ENCODE data around the gene CCDC183.
A peak's percentile ranks its signal among the peaks of the same experiment; 100 is the strongest.

The CCDC183 gene

DNA sequence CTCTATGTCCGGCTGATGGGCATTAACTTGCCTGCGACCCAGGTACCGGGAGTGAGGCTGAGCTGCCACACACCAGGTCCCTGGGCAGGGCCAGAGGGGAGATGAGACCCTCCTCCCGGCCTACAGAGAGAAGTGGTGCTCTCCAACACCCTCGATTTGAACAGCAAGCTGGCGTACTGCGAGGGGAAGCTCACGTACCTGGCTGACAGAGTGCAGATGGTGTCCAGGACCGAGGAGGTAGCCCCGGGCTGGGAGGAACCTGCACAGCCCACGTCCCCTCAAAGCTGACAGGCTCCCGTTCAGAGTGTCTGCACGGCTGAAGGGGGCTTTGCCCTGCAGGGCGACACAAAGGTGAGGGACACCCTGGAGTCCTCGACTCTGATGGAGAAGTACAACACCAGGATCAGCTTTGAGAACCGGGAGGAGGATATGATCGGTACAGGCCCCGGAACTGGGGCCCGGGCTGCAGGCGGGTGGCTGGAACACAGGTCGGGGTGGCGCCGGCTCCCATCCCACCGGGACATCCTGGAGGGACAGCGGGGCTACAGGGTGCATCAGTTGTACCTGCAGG lies 10.6 kb downstream of the CCDC183 start:
- peaks cover 26% of the 10 kb centered on the region for H3K79me2 ChIP-seq (ENCODE audit: insufficient read depth, low read length)
- TF ChIP-seq, protein P1, sequence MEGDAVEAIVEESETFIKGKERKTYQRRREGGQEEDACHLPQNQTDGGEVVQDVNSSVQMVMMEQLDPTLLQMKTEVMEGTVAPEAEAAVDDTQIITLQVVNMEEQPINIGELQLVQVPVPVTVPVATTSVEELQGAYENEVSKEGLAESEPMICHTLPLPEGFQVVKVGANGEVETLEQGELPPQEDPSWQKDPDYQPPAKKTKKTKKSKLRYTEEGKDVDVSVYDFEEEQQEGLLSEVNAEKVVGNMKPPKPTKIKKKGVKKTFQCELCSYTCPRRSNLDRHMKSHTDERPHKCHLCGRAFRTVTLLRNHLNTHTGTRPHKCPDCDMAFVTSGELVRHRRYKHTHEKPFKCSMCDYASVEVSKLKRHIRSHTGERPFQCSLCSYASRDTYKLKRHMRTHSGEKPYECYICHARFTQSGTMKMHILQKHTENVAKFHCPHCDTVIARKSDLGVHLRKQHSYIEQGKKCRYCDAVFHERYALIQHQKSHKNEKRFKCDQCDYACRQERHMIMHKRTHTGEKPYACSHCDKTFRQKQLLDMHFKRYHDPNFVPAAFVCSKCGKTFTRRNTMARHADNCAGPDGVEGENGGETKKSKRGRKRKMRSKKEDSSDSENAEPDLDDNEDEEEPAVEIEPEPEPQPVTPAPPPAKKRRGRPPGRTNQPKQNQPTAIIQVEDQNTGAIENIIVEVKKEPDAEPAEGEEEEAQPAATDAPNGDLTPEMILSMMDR (IDR thresholded peaks at IDR 0.05; ENCODE audit: low read length), result no peak
- TF ChIP-seq EZH2 (IDR thresholded peaks at IDR 0.05; ENCODE audit: borderline replicate concordance, low read length), result no peak
- H3K27ac ChIP-seq (ENCODE audit: low read depth, low read length, poor library complexity, severe bottlenecking), result peak overlapping the region; percentile 45
- H3K4me1 ChIP-seq (ENCODE audit: insufficient read depth, low read length, severe bottlenecking), result peaks cover 32% of the 10 kb centered on the region
- no peak overlapping the region for H2AFZ ChIP-seq (ENCODE audit: low read length)
- H3K4me3 ChIP-seq (ENCODE audit: low read depth, low read length, poor library complexity, severe bottlenecking), result peak overlapping the region; percentile 97
- H3F3A ChIP-seq (ENCODE audit: insufficient read depth, low read length), result no peaks in the 10 kb centered on the region
- no peaks in the 10 kb centered on the region for H3K9me3 ChIP-seq (ENCODE audit: low read length)
- H3K36me3 ChIP-seq (ENCODE audit: insufficient read depth, low read length), result peaks cover 36% of the 10 kb centered on the region
- H3K4me2 ChIP-seq (ENCODE audit: low read length), result peak overlapping the region; percentile 92
- no peaks in the 10 kb centered on the region for H4K20me1 ChIP-seq (ENCODE audit: insufficient read depth, low read length)
- peak overlapping the region; percentile 81 for H3K9ac ChIP-seq (ENCODE audit: low read length)
- H3K27me3 ChIP-seq (ENCODE audit: insufficient read depth, low read length), result no peaks in the 10 kb centered on the region
- no peaks in the 10 kb centered on the region for H3K9me2 ChIP-seq (ENCODE audit: low read depth, low read length)

DNA sequence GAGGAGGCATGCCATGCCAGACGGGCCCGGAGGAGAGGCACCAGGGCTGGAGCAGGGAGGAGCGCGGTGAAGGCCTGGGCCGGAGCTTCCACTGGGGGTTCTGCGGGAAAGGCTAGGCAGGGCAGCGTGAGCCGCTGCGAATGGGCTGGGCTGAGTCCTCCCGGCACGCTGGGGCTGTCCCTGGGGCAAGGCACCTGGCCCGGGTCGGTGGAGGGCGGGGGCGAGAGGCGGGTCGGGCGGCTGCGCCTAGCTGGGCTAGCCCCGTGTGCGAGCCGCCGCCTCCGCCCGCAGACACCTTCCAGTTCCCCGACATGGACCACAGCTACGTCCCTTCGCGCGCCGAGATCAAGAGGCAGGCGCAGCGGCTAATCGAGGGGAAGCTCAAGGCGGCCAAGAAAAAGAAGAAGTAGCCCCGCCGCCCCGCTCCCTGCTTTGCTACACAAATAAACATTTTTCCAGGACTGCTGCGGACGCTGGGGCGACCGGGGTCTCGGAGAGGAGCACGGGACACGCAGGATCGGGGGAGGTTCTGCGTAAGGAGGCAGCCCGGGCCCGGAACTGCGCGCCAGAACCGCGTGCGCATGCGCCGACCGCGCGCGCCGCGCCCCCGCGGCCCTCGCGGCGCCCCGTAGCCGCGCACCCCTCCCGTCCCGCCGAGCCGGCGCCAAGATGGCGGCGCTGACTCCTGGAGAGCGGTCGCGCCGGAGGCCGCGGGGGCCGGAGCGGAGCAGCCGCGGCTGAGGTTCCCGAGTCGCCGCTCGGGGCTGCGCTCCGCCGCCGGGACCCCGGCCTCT lies 11.3 kb downstream of the CCDC183 start, which contains the start of gene RABL6:
Gene RABL6, plus strand, starts transcription at position 668 of the 794 bp plus-strand sequence. CDS start 249 bp downstream, outside the sequence.
- peaks cover 27% of the 10 kb centered on the region for H3K79me2 ChIP-seq (ENCODE audit: insufficient read depth, low read length)
- H3K27me3 ChIP-seq (ENCODE audit: insufficient read depth, low read length), result no peaks in the 10 kb centered on the region
- peaks cover 38% of the 10 kb centered on the region for H3K36me3 ChIP-seq (ENCODE audit: insufficient read depth, low read length)
- H3K9ac ChIP-seq (ENCODE audit: low read length), result peak within 1 kb of the TSS; percentile 98
- H3K9me3 ChIP-seq (ENCODE audit: low read length), result no peaks in the 10 kb centered on the region
- peak within 1 kb of the TSS; percentile 97 for H3K4me3 ChIP-seq (ENCODE audit: low read depth, low read length, poor library complexity, severe bottlenecking)
- H3F3A ChIP-seq (ENCODE audit: insufficient read depth, low read length), result no peaks in the 10 kb centered on the region
- H3K9me2 ChIP-seq (ENCODE audit: low read depth, low read length), result no peaks in the 10 kb centered on the region
- H3K4me1 ChIP-seq (ENCODE audit: insufficient read depth, low read length, severe bottlenecking), result peaks cover 31% of the 10 kb centered on the region
- no peak within 1 kb of the TSS for H2AFZ ChIP-seq (ENCODE audit: low read length)
- peak within 1 kb of the TSS; percentile 96 for H3K4me2 ChIP-seq (ENCODE audit: low read length)
- no peak for TF ChIP-seq EZH2 (IDR thresholded peaks at IDR 0.05; ENCODE audit: borderline replicate concordance, low read length)
- TF ChIP-seq, protein P1 (IDR thresholded peaks at IDR 0.05; ENCODE audit: low read length), result no peak
- H3K27ac ChIP-seq (ENCODE audit: low read depth, low read length, poor library complexity, severe bottlenecking), result peak within 1 kb of the TSS; percentile 52
- H4K20me1 ChIP-seq (ENCODE audit: insufficient read depth, low read length), result no peaks in the 10 kb centered on the region

GRCh38 chr9:136808075-136808805 lies 12.1 kb downstream of the CCDC183 start:
- H3K4me3 ChIP-seq (ENCODE audit: low read depth, low read length, poor library complexity, severe bottlenecking), result peak overlapping the region; percentile 97
- no peaks in the 10 kb centered on the region for H4K20me1 ChIP-seq (ENCODE audit: insufficient read depth, low read length)
- TF ChIP-seq EZH2 (IDR thresholded peaks at IDR 0.05; ENCODE audit: borderline replicate concordance, low read length), result no peak
- TF ChIP-seq, protein P1 (IDR thresholded peaks at IDR 0.05; ENCODE audit: low read length), result no peak
- H3K9me3 ChIP-seq (ENCODE audit: low read length), result no peaks in the 10 kb centered on the region
- H3K4me2 ChIP-seq (ENCODE audit: low read length), result peak overlapping the region; percentile 96
- peak overlapping the region; percentile 98 for H3K9ac ChIP-seq (ENCODE audit: low read length)
- peaks cover 31% of the 10 kb centered on the region for H3K4me1 ChIP-seq (ENCODE audit: insufficient read depth, low read length, severe bottlenecking)
- no peaks in the 10 kb centered on the region for H3K9me2 ChIP-seq (ENCODE audit: low read depth, low read length)
- peaks cover 32% of the 10 kb centered on the region for H3K79me2 ChIP-seq (ENCODE audit: insufficient read depth, low read length)
- no peaks in the 10 kb centered on the region for H3K27me3 ChIP-seq (ENCODE audit: insufficient read depth, low read length)
- peak overlapping the region; percentile 52 for H3K27ac ChIP-seq (ENCODE audit: low read depth, low read length, poor library complexity, severe bottlenecking)
- H3F3A ChIP-seq (ENCODE audit: insufficient read depth, low read length), result no peaks in the 10 kb centered on the region
- no peak overlapping the region for H2AFZ ChIP-seq (ENCODE audit: low read length)
- peaks cover 45% of the 10 kb centered on the region for H3K36me3 ChIP-seq (ENCODE audit: insufficient read depth, low read length)
